WERI-Rb-1 (cell line): ENCODE results near the gene WDR3.

ENCODE experiments used
- DNase-seq: peaks from one replicate; pipeline ENCODE4 v3.0.0-alpha.2; 2020
- H3K27ac ChIP-seq: fragments of 250-450 bp; sonication (Bioruptor Pico); 2 replicates; pipeline ENCODE4 v1.5.1; 2020; ENCODE audit warnings: mild to moderate bottlenecking, moderate library complexity
- H3K27me3 ChIP-seq: fragments of 250-450 bp; sonication (Bioruptor Pico); 2 replicates; pipeline ENCODE4 v1.5.1; 2021; ENCODE audit warnings: mild to moderate bottlenecking, low read depth, moderate library complexity; ENCODE audit not compliant: insufficient read depth, severe bottlenecking
- H3K36me3 ChIP-seq: fragments of 250-450 bp; sonication (Bioruptor Pico); 2 replicates; pipeline ENCODE4 v1.5.1; 2020; ENCODE audit warnings: mild to moderate bottlenecking, moderate library complexity
- H3K4me3 ChIP-seq: 2 replicates; pipeline ENCODE4 v1.5.1; 2011; ENCODE audit warnings: low read depth, mild to moderate bottlenecking, control low read depth, low read length
- H3K9me3 ChIP-seq: fragments of 250-450 bp; sonication (Bioruptor Pico); 2 replicates; pipeline ENCODE4 v1.5.1; 2021; ENCODE audit warnings: mild to moderate bottlenecking, moderate library complexity; ENCODE audit not compliant: severe bottlenecking
- CTCF ChIP-seq: IDR thresholded peaks from 2 replicates; pipeline ENCODE4 v1.5.1; 2011; ENCODE audit warnings: low read depth, mild to moderate bottlenecking, control low read depth, inconsistent platforms, low read length

WDR3 gene

GRCh38 chr1:117929343-117930172 lies at the start of gene WDR3, which contains the start of gene GDAP2:
Gene WDR3, plus strand, starts transcription at chr1:117929739. Its CDS starts 3,581 bp downstream, at chr1:117933320.
Gene GDAP2, minus strand, starts transcription at chr1:117929621. Its CDS starts 9,264 bp downstream, at chr1:117920357.
- peak; percentile 97 for DNase-seq
- Histone ChIP-seq H3K36me3 (peaks cover 7% of the 10 kb centered on the region), H3K27ac (peak within 1 kb of the TSS; percentile 66), H3K9me3 (no peaks in the 10 kb centered on the region), H3K4me3 (peak within 1 kb of the TSS; percentile 99), H3K27me3 (no peaks in the 10 kb centered on the region)
- no peak for TF ChIP-seq CTCF

- H3K27ac ChIP-seq = no peak overlapping the region
- TF ChIP-seq CTCF = no peak
- H3K9me3 ChIP-seq = no peaks in the 10 kb centered on the region
- H3K27me3 ChIP-seq = no peaks in the 10 kb centered on the region
- H3K36me3 ChIP-seq = peaks cover 4% of the 10 kb centered on the region
- DNase-seq = no peak
- no peak overlapping the region for H3K4me3 ChIP-seq
Observed at GRCh38 chr1:117883616-117884015, 45.9 kb upstream of the WDR3 start.

GRCh38 chr1:117886101-117886795 lies 43.3 kb upstream of the WDR3 start:
- H3K4me3 ChIP-seq = no peak overlapping the region
- H3K27ac ChIP-seq = no peak overlapping the region
- no peaks in the 10 kb centered on the region for H3K27me3 ChIP-seq
- TF ChIP-seq CTCF = no peak
- no peaks in the 10 kb centered on the region for H3K9me3 ChIP-seq
- no peaks in the 10 kb centered on the region; the same call in 1 of the 2 replicates for H3K36me3 ChIP-seq
- DNase-seq = no peak

- DNase-seq = no peak
- no peaks in the 10 kb centered on the region for H3K27me3 ChIP-seq
- no peak overlapping the region for H3K27ac ChIP-seq
- H3K4me3 ChIP-seq = no peak overlapping the region
- no peak for TF ChIP-seq CTCF
- H3K36me3 ChIP-seq = no peaks in the 10 kb centered on the region; the same call in none of the 2 replicates
- H3K9me3 ChIP-seq = no peaks in the 10 kb centered on the region
Observed at GRCh38 chr1:117890452-117890851, 39.1 kb upstream of the WDR3 start.

GRCh38 chr1:117892512-117892911 lies 37.0 kb upstream of the WDR3 start:
- Histone ChIP-seq H3K27me3 (no peaks in the 10 kb centered on the region), H3K9me3 (no peaks in the 10 kb centered on the region), H3K4me3 (no peak overlapping the region), H3K36me3 (peaks cover 14% of the 10 kb centered on the region), H3K27ac (no peak overlapping the region)
- no peak for DNase-seq
- no peak for TF ChIP-seq CTCF
